ENCODE results near the gene SFXN5.
"Not testable (repeated sequence)": the region's sequence is repeated elsewhere in the genome, so short reads cannot be mapped to it uniquely, and the experiment has no call there.

The SFXN5 gene, protein sequence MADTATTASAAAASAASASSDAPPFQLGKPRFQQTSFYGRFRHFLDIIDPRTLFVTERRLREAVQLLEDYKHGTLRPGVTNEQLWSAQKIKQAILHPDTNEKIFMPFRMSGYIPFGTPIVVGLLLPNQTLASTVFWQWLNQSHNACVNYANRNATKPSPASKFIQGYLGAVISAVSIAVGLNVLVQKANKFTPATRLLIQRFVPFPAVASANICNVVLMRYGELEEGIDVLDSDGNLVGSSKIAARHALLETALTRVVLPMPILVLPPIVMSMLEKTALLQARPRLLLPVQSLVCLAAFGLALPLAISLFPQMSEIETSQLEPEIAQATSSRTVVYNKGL

DNA sequence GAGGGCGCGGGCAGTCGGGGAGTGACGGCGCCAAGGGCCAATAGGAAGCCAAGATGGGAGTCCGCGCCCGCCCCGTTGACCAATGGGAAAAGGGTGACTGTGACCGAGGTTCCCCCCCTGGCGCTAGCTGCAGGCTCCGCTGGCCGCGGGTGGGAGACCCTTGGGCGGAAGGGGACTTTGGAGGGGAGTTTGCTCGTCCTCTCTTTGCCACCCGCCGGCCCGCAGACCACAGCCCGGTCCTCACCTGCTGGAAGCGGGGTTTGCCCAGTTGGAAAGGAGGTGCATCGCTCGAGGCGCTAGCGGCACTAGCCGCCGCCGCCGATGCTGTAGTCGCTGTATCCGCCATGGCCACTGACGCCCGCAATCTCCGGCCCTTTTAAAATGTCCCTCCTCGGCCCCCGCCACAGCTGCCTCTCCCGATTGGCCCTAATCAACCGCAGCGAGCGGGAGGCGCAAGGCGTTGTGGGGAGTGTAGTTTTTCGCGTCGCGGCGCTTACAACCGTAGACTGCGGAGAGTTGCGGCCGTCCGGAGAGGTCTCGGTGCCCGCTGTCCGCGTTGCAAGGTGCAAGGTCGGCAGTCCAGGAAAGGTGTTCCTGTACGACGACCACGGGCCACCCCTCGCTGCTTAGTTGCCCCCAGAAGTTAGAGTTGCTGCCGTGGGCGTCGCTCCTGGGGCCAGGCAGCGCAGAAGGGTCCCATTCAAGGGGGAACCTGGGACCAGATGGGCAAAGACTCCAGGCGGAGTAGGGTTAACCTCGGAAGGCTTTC, at the start of gene SFXN5:
Gene SFXN5, minus strand, starts transcription at position 353 of the 769 bp plus-strand sequence. Its CDS starts 7 bp downstream, at position 346.
- peak; percentile 80 to 95 for DNase-seq

DNA sequence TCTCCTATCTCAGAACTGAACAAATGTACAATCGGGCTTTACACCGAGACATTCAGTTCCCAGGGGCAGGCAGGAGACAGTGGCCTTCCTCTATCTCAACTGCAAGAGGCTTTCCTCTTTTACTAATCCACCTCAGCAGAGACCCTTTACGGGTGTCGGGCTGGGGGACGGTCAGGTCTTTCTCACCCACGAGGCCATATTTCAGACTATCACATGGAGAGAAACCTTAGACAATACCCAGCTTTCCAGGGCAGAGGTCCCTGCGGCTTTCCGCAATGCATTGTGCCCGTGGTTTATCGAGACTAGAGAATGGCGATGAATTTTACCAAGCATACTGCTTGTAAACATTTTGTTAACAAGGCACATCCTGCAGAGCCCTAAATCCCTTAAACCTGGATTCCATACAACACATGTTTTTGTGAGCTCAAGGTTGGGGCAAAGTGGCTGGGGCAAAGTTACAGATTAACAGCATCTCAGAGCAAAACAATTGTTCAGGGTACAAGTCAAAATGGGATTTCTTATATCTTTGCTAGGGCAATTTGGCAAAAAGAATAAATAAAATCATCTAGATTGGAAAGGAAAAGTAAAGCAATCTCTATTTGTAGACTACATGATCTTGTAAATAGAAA, 48.2 kb upstream of the SFXN5 start:
- DNase-seq = not testable (repeated sequence)

DNA sequence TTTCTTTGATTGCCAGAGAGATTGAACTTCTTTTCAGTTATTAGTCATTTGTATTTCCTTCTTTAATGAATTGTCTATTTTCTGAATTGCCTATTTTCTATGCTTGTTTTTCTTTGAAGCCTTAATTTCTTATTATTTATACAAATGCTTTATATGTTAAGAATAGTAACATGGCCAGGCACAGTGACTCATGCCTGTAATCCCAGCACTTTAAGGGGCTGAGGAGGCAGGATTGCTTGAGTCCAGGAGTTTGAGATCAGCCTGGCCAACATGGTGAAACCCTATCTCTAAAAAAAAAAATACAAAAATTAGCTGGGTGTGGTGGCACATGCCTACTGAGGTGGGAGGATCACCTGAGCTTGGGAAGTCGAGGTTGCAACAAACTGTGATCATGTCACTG, 45.9 kb upstream of the SFXN5 start:
- no peak for DNase-seq

DNA sequence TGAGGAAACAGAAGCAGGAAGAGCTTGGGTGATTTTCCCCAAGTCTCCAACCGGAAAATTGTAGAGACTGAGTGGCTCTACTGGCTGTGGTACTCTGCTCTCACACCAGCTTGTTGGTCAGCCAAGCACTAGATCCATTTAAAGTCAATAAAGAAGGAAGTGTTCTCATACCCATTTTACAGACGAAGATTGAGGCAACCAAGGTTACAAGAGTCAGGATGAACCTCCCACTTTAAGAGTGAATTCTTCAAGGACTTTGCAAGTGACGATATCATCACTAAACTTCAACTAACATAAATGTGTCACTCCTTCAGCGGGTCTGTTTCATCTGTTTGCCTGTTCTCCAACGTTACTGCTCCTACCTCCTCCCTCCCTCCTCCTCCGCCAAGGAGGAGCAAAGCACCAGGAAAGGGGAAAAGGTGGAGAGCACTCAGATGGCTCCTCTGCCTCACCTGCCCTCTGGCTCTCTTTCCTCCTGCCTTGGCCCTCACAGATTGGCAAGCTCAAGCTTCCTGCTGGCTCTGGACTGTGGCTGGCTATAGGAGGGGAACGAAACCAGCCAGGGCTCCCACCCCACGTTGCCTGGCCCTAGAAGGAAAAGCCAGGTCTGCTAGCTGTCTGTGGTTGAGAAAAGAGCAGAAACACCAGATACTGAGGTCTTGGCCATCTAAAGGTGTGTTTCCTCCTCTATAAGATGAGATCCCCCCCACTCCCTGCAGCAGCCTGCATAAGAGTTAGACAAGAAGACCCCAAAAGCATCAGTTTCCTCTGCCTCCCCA, 44.9 kb upstream of the SFXN5 start:
- no peak for DNase-seq

DNA sequence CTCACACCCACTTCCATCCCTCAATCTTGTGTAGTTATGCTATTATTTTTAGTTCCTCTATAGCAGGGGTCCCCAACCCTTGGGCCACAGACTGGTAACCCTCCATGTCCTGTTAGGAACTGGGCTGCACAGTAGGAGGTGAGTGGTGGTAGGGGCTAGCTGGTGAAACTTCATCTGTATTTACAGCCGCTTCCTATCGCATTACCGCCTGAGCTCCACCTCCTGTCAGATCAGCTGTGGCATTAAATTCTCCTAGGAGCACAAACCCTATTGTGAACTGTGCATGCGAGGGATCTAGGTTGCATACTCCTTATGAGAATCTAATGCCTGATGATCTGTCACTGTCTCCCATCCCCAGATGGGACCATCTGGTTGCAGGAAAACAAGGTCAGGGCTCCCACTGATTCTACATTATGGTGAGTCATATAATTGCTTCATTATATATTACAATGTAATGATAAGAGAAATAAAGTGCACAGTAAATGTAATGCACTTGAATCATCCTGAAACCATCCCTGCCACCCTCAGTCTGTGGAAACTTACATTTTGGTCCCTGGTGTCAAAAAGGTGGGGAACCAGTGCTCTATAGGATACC, 42.9 kb upstream of the SFXN5 start:
- no peak for DNase-seq

DNA sequence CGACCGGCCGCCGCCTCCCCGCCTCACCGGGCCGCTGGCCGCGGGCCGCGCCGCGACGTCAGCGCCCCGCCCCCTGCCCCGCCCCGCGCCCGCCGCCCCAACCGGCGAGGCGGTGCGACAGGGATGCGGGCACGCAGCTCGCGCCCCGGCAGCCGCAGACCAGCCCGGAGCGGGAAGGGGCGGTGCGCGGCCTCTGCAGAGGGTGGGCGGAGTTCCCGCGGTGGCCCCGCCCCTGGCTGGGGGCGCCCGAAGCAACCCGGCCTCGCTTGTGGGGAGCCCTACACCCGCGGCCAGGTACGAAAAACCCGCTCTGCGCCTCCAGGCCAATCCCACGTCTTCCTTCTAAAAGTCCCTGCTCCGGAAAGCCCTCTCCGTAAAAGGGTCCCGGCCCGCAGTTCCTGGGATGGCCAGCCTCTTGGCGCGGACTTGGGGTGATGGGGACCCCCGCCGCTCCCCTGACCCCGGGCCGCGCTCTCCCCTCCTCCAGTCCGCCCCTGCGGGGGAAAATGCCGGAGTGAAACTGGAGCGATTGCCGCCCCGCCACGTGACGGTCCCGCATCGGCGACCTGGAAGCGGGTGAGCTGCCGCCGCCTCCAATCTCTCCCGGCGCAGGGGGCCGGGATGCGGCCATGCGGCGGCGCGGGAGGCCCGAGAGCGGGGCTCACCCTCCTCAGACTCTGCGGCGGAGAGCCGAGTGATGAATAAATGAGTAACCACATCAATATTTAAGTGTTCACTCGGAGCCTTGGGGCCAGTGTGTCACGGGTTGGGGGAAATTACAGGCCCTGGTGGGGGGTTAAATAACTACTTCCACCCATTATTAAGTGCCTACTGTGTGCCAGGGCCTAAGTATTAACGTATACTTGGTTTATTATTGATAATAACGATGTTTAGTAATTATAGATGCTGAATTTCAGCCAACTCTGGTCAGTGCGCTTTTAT, 41.7 kb upstream of the SFXN5 start, which contains the start of gene RAB11FIP5:
Gene RAB11FIP5, minus strand, starts transcription at position 36 of the 942 bp plus-strand sequence. CDS start 171 bp downstream, outside the sequence.
- DNase-seq = peak; percentile 19 to 63

DNA sequence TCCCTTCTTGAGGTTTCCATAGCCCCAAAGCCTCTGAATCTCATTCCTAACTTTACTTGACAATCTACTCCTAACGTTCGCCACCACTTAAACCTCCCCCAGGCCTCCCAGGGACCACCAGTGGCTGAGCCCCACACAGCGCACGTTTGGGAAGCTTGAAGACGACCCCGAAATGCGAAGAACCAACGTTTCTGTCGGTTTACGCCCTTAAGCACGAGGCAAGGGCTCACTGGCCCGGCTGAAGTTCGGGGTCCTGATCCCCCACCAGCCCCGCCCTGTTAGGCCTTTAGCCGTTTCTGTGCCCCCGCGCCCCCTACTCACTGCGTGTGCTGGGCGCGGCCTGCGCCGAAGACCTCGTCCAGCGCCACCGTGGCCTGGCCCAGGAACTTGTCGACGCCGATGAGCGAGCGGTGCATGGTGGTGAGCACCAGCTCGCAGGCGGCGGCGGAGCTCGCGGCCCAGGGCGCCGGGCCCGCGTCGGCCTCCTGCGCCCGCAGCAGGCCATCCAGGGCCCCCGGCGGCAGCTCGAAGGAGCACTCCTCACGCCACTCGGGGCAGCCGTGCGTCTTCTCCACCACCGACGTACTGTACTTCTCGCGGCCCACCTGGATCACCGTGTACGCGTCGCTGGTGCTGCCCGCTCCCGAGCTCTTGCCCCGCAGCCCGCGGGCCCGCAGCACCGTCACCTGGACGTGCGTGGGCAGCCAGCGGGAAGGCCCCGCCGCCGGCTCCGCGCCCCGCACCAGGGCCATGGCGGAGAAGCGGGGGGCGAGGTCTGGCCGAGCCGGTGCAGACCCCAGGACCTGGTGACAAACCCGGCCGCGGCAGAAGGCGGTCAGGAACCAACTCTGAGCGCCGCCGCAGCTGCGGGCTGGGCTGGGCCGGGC, 40.8 kb upstream of the SFXN5 start:
- no peak for DNase-seq

DNA sequence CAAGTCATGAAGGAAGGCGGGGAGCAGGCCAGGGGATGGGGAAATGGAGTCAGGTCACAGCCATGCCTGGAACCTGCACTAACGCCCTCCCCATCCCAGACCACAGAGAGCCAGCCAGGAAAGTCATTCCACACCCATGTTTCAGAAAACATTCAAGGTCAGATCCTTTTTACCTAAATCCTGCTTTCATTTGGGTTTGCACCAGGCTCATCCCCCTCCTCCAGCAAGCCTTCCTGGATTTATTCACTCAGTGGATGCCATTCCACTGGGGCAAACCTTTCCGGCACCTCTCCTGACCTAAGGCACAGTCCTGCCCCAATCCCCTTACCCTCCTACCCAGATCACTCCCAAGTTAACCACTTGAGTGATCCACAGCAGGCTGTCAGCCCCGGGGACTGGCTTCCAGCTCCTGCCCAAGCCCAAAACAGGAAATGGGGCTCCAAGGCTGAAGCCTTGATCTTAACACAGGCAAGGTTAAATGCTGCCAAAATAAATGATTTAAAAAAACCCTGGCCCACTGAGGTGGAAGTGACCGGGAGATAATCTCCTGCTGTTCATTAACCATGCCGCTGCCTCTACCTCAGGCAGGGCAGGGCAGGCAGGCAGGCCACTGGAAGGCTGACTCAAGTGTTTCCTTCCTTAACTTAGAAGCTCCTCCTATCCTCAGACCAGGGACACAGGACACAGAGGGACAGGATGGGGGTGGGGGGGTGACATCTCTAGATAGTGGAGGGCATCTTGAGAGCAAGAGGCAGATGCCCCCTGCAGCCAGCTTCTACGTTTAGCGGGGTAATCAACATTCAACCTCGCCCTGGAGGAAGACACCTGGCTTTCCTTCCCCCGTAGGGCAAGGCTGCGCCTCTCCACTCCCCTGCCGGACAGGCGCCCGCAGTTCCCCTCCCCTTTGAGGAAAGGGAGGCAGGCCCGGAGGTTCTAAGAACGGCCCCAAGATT, 39.8 kb upstream of the SFXN5 start:
- DNase-seq = peak; percentile 60 to 61

DNA sequence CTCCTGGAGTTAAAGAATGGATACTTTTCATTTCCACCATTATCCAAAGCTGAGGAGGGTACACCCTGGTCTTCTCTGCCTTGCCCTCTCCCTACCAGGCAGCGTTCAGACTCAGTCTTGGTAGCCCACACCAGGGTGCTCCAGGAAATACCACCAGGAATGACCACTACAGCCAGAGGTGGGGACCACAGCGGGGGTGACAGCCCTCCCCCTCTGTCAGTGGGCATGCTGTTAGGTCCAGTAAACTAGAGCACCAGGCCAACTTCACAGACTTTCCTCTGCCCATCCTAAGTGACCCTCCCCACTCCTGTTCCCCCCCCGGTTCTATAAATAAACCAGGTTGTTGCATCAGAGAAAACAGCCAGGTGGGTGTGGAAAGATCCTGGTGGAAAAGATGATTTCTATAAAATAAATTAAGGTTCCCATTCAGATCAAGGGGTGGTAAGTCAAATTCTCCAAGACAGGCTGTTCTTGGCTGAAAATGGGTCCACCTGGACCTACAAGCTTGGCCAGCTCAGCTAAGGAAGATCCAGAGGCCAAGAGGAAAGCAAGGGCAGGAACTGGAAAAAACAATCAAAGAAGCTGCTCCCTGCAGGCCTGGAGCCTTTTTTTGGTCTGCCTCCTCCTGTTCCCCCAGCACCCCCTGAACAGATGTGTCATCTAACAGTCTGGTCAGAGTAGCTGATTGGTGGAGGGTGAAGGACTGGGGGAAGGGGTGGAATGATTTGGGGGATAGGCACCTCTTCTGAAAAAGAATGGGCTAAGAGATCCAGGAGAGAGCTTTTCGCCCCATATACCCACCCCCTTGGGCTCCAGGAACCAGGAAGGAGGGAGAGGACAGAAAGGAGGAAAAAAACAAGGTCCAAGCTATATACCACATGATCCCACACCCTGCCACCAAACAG, 38.9 kb upstream of the SFXN5 start:
- DNase-seq = no peak

DNA sequence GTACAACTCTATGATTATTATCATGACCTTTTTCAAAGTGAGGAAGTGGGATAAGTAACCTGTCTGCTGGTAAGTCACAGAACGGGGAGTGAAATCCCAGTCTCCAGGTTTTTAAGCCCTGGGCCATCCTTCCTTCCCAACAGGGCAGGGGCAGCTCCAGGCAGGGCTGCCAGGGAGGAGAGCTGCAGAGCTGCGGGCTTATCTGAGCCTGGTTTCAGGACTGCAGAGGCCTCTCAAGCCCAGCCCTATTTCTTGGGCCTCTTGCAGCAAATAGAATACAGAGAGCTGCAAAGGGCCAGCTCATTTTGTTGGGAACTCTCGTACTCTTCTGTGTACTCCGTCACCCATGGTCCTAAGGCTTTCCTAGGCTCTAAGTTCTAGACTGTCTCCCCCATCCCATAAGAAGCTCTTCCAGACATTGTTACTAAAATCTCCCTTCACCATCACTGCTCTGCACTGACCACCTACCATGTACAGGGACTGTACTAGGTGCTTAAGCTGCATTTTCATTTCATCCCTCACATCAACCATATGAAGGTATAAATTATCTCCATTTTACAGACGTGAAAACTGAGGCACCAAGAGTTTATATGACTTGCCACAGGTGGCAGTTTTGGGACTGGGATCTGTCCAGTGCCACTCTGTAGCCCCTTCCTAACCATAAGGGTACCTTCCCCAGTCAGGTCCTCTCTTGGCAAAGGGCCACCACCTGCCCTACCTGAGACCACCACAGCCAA, 38.1 kb upstream of the SFXN5 start:
- no peak for DNase-seq

DNA sequence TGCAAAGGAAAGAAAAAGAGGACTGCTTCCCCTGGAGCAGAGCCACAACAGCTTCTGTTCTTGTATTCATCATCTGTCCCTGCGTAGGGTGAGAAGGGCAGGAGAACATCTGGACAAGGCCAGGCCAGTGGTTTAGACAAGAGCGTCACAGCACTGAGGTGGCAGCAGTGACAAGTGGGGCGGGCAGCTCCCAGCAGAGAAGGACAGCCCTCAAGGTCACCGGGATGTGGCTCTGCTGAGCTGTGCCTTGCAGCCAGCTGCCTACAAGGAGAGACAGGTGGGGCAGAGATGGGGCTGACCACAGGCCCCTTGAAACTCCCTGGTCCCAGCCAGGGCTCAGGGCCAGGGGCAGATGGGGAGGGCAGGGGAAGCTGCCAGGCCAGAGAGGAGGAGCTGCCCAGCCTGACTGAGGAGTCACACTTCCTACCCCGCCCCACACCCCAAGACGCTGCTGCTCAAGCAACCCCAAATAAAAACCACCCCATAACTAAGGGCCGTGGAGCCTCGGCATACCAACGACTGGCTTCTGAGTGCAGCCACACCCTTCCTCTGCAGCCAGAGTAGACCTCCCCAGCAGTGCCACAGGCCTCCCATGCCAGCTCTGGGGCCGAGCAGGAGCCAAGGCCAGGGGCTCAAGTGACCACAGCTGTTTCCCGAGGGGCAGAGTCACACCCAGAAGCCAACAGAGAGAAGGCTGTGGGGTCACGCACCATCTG, 35.9 kb upstream of the SFXN5 start:
- no peak for DNase-seq

DNA sequence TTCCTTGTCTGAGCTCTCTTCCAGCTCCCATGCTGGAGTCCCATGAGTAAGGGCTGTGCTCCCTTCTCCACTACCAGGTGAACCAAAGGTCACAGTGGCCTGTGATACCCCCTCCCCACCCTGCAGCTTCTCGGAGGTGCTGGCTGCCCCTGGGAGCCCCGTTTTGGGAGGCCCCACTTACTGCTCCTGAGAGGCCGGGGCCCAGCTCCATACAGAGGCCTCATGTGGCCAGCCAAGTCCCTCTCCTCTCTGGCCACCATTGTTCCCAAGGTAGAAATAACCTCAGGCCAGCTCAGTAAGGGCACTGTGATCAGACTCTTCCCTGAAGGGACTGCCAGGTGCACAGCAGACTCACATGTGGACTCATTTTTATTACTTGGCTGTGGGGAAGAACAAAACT, 35.3 kb upstream of the SFXN5 start:
- DNase-seq = no peak

DNA sequence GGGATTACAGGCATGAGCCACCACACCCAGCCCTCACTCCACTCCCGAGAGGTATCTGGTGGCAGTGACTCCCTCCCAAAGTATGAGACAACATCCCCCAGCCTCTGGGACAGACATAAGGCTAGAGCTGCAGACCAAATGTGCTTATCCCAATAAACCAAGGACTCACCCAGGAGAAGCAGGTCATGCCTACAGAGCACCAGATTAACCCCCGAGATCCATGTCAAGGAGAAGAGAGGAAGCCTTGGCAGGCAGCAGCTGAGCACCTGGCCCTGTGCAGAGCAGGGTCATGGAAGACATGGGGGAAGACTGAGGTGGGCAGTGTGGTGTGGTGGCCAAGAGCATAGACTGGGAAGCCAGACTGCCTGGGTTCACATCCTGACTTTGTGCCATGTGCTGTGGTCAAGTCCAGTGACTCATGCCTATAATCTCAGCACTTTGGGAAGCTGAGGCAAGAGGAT, 34.0 kb upstream of the SFXN5 start:
- no peak for DNase-seq

DNA sequence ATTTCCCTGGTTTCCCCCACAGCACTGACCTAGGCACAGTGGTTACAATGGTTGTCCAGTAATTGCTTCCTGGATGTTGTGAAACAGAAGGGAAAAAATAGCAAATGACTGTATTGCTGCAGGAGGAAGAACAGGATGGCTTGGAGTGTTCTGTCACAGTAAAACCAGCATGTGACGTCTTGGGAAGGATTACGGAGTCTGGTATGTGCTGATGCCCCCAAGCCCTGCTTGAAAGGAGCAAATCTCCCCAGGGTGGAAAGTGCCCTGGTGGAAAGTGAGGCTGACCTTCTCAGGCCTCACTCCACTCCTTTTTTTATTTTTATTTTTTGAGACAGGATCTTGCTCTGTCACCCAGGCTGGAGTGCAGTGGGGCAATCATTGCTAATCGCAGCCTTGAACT, 33.4 kb upstream of the SFXN5 start:
- no peak for DNase-seq

DNA sequence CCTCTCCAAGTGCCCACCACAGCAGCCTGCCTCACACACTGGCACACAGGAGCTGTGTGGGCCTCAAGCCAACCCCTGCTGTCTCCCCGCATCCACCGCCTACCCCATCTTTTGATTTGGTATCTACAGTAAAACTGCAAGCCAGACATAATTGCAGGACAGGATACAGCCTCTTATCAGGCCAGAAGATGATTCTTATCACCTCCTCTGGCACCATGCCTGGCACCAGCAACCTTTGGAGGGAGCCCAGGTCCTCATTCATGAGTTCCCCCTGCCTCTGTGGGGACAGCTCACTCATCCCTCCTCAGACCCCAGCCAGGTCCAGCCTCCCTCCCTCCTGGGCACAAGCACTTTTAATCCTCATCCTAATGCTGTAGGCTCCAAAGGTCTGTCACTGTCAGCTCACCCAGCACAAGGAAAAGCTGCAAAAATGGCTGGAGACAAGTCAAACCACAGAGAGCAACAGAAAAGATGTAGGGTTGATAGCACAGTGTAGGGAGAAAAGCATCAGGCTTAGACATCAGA, 31.6 kb upstream of the SFXN5 start:
- DNase-seq = no peak

DNA sequence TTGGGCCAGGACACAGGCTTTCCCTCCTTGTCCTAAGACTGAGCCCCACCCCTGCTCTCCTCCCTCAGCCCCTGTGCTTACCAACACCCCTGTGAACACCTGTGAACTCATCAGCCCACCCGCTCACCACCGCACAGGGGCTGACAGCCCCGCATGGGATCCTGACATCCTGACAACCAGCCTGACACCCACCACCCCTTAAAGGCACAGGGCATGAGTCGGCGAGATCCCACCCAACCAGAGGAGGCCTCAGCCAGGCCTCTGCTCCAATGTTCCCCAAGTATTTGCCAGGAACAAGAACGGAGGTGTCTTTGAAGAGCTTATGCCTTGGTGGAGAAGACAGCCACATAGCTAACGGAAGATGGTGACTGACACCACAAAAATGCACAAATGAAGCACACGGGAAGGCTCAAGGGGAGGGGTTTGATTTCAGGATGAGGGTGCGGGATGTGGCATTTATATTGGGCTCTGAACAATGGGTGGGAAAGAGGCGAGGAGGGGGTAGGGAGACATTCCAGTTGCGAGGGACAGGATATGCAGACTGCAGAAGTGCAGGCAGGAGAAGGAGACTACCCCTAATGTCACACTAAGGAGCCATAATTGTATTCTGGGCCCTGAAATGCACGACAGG, 30.2 kb upstream of the SFXN5 start:
- no peak for DNase-seq
